ENCODE measurements around the gene KLHDC10. TPM values are rescaled to one million over a fixed set of nuclear protein-coding genes. Genes with fewer than 3 reads are reported as not detected.

KLHDC10 gene
- total and polyA plus RNA-seq, 2 experiments from 2014 or later: 5.5 to 14.7 TPM

DNA sequence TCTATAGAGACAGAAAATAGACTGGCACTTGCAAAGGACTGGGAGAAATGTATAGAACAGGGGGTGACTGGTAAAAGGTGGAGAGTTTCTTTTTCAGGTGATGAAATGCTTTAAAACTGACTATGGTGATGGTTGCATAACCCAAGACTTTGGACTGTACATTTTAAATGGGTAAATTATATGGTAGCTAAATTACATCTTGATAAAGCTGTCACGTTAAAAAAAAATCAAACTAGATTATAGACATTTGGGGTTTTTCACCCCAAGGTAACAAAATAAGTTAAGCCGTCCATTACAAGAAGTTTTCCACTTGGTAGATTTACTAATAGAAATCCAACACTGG, 110.9 kb downstream of the KLHDC10 start:
- ATAC-seq (no peak), DNase-seq (ENCODE audit: low spot score) (no peak)
- Histone ChIP-seq H3K4me3 (no peak overlapping the region), H4K20me1 (replicated peaks; ENCODE audit: insufficient read depth) (peaks cover 2% of the 10 kb centered on the region; the same call in 1 of the 2 replicates), H3F3A (replicated peaks; ENCODE audit: low read depth) (no peaks in the 10 kb centered on the region), H3K27me3 (ENCODE audit: insufficient read depth) (no peaks in the 10 kb centered on the region), H3K27ac (ENCODE audit: low read depth) (no peak overlapping the region), H3K79me2 (replicated peaks; ENCODE audit: insufficient read depth) (no peaks in the 10 kb centered on the region), H3K4me2 (no peak overlapping the region), H3K4me1 (ENCODE audit: insufficient read depth) (no peaks in the 10 kb centered on the region), H3K36me3 (ENCODE audit: insufficient read depth) (peaks cover 26% of the 10 kb centered on the region), H3K9me2 (ENCODE audit: insufficient read depth) (no peaks in the 10 kb centered on the region), H2AFZ (no peak overlapping the region)
- Mint-ChIP-seq H3K9me3 (no peaks in the 10 kb centered on the region), H3K27me3 (ENCODE audit: insufficient read depth, low read depth, poor library complexity) (no peaks in the 10 kb centered on the region), H3K4me3 (no peak overlapping the region), H3K27ac (no peak overlapping the region), H3K4me1 (no peaks in the 10 kb centered on the region), H3K36me3 (ENCODE audit: low read depth) (peaks cover 56% of the 10 kb centered on the region)
- TF ChIP-seq, protein P1, sequence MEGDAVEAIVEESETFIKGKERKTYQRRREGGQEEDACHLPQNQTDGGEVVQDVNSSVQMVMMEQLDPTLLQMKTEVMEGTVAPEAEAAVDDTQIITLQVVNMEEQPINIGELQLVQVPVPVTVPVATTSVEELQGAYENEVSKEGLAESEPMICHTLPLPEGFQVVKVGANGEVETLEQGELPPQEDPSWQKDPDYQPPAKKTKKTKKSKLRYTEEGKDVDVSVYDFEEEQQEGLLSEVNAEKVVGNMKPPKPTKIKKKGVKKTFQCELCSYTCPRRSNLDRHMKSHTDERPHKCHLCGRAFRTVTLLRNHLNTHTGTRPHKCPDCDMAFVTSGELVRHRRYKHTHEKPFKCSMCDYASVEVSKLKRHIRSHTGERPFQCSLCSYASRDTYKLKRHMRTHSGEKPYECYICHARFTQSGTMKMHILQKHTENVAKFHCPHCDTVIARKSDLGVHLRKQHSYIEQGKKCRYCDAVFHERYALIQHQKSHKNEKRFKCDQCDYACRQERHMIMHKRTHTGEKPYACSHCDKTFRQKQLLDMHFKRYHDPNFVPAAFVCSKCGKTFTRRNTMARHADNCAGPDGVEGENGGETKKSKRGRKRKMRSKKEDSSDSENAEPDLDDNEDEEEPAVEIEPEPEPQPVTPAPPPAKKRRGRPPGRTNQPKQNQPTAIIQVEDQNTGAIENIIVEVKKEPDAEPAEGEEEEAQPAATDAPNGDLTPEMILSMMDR (conservative IDR thresholded peaks at IDR 0.05; ENCODE audit: low read depth in 2 of 2): no peak
- TF ChIP-seq, protein P2, sequence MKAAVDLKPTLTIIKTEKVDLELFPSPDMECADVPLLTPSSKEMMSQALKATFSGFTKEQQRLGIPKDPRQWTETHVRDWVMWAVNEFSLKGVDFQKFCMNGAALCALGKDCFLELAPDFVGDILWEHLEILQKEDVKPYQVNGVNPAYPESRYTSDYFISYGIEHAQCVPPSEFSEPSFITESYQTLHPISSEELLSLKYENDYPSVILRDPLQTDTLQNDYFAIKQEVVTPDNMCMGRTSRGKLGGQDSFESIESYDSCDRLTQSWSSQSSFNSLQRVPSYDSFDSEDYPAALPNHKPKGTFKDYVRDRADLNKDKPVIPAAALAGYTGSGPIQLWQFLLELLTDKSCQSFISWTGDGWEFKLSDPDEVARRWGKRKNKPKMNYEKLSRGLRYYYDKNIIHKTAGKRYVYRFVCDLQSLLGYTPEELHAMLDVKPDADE (IDR thresholded peaks at IDR 0.05): no peak
- TF ChIP-seq STAT1 (IDR thresholded peaks at IDR 0.05; ENCODE audit: unreplicated experiment) (no peak), EZH2 (IDR thresholded peaks at IDR 0.05; ENCODE audit: low read depth, unreplicated experiment) (no peak), ZNF331 (CRISPR knock-in tag; IDR thresholded peaks at IDR 0.05; ENCODE audit: low read depth) (no peak), EZH2phosphoT487 (IDR thresholded peaks at IDR 0.05; ENCODE audit: unreplicated experiment) (no peak)

DNA sequence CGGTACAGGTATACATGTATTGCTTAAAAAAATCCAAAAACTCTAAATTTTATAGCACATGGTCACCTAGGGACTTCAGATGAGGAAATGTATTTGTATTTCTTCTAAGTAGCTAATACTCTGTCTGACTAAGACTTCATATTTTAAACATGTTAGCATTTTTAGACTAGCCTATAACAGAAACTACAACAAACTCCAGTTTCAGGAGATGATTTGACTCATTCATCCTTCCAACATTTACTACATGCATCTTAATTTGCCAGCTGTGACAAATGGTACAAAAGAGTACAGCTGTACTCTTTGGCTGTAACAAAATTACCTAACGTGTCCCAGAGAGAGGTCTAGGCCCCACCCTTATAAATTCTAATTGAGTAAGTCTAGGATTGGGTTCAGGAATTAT, 112.7 kb downstream of the KLHDC10 start:
- no peaks in the 10 kb centered on the region for H3K9me3 Mint-ChIP-seq
- ATAC-seq (no peak), DNase-seq (ENCODE audit: low spot score) (no peak)
- Histone ChIP-seq H3K27me3 (ENCODE audit: insufficient read depth) (no peaks in the 10 kb centered on the region), H3K27ac (ENCODE audit: low read depth) (no peak overlapping the region), H3K36me3 (ENCODE audit: insufficient read depth) (peaks cover 26% of the 10 kb centered on the region), H3K4me2 (no peak overlapping the region), H2AFZ (no peak overlapping the region), H3K4me3 (no peak overlapping the region), H4K20me1 (replicated peaks; ENCODE audit: insufficient read depth) (0 out of 2 replicates have a peak, but pooled peaks cover 3% of the 10 kb centered on the region), H3K9me2 (ENCODE audit: insufficient read depth) (no peaks in the 10 kb centered on the region), H3K4me1 (ENCODE audit: insufficient read depth) (no peaks in the 10 kb centered on the region), H3K79me2 (replicated peaks; ENCODE audit: insufficient read depth) (peaks cover 11% of the 10 kb centered on the region; the same call in 1 of the 2 replicates), H3F3A (replicated peaks; ENCODE audit: low read depth) (no peaks in the 10 kb centered on the region)
- no peaks in the 10 kb centered on the region for H3K27me3 Mint-ChIP-seq (ENCODE audit: insufficient read depth, low read depth, poor library complexity)
- H3K4me3 Mint-ChIP-seq: no peak overlapping the region
- no peak overlapping the region for H3K27ac Mint-ChIP-seq
- TF ChIP-seq NANOG (IDR thresholded peaks at IDR 0.05; ENCODE audit: borderline replicate concordance) (no peak), ZNF331 (CRISPR knock-in tag; IDR thresholded peaks at IDR 0.05; ENCODE audit: low read depth) (no peak), POLR2AphosphoS5 (IDR thresholded peaks at IDR 0.05; ENCODE audit: low read depth) (no peak), JUNB (IDR thresholded peaks at IDR 0.05; ENCODE audit: unreplicated experiment) (no peak), EZH2phosphoT487 (IDR thresholded peaks at IDR 0.05; ENCODE audit: unreplicated experiment) (no peak), STAT1 (IDR thresholded peaks at IDR 0.05; ENCODE audit: unreplicated experiment) (no peak), EZH2 (IDR thresholded peaks at IDR 0.05; ENCODE audit: low read depth, unreplicated experiment) (no peak), REST (IDR thresholded peaks at IDR 0.05; ENCODE audit: unreplicated experiment) (no peak), CREB1 (CRISPR knock-in tag; IDR thresholded peaks at IDR 0.05; ENCODE audit: low read depth) (no peak), ZNF114 (CRISPR knock-in tag; IDR thresholded peaks at IDR 0.05) (no peak)
- TF ChIP-seq, protein P2 (IDR thresholded peaks at IDR 0.05): no peak
- TF ChIP-seq, protein P1 (conservative IDR thresholded peaks at IDR 0.05; ENCODE audit: low read depth in 2 of 2): no peak
- peaks cover 51% of the 10 kb centered on the region for H3K36me3 Mint-ChIP-seq (ENCODE audit: low read depth)
- H3K4me1 Mint-ChIP-seq: no peaks in the 10 kb centered on the region
